Activated gamma-delta T cell treated with Interleukin-2 at 50 U/mL for 16 hours (primary cell): Measurements from ENCODE around the gene GLP1R.
A peak's percentile ranks its signal among the peaks of the same experiment; 100 is the strongest.

Experiments
- DNase-seq: peaks from one replicate; pipeline ENCODE4 v3.0.0-alpha.2; 2020

Gene GLP1R

DNA sequence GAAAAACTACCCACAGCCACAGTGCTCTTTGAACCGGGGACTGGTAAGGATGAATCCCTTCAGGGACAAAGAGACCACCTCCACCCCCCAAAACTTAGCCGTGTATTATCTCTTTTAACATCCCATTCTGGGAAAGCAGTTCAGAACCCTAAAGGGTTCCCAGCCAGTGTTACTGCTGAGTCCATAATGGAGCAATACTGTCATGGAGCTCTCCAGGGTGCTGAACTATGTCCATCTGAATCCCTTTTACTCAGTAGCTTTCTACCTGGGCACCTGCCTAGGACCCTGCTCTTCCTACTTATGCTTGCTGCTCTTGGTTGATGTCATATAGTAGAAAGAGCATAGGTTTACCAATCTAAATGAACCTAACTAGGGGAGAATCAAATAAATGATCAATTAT, 88.7 kb downstream of the GLP1R start:
- peak; percentile 17 for DNase-seq
